Lower leg skin (tissue), 3 donors: ENCODE results near the gene CLASP1.

Experiments used
- CTCF ChIP-seq, 3 donors: fragments of 450-650 bp; IDR thresholded peaks; one replicate each; pipeline ENCODE4 v1.5.1; 2016; ENCODE audit warnings: antibody characterized with exemption in 3 of 3, mild to moderate bottlenecking in 3 of 3, moderate library complexity in 2 of 3
- POLR2A ChIP-seq, 2 donors: fragments of 450-650 bp; IDR thresholded peaks; one replicate each; pipeline ENCODE4 v1.6.1; 2016 to 2017; ENCODE audit warnings: antibody characterized with exemption in 2 of 2, mild to moderate bottlenecking in 1 of 2, moderate library complexity in 1 of 2

DNA sequence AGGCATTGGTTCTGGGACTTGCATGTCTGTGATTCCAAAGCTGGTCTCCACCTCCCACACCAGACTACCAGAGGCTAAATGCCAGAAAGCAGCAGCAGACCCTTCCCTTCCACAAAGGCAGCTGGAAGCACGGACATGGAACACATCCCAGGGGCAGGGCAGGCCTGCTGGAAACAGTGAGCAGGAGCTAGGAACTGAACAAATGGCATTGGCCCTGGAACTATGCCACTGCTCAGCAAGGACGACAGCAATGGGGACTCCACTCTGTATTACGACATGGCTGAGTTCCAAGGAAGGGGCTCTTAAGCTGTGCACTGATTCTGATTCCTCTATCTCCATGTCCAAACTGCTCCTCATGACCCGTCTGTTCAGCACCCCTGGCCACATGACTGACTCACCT, 286.5 kb downstream of the CLASP1 start:
- TF ChIP-seq CTCF (IDR thresholded peaks at IDR 0.05) (no peak), POLR2A (IDR thresholded peaks at IDR 0.05) (no peak)
